ENCODE results near the gene MMP13. TPM values are rescaled to one million over a fixed set of nuclear protein-coding genes. Genes with fewer than 3 reads are reported as not detected.

Gene MMP13
- total RNA-seq, 1 donor from 2014 or later: 0.13 TPM

DNA sequence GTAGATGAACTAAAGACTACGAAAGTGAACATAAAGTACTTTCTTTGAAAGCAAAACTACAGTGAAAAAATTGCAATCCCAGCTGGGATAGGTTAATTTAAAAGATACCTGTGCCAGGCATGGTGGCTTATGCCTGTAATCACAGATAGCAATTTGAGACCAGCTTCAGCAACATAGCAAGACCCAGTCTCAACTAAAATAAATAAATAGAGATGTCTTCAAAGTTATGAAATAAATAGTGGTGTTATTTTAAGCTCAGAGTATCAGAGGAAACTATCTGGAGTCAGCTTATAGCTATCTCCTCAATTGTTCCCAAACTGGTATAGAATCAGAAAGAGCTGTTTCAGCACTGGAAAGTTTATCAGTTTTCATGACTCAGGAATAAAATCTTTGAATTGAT lies 17.3 kb upstream of the MMP13 start:
- Histone ChIP-seq H3K4me3 (ENCODE audit: low read depth, low read length) (no peak overlapping the region), H3K36me3 (ENCODE audit: control insufficient read depth, insufficient read depth, low read length) (no peaks in the 10 kb centered on the region), H3K27me3 (ENCODE audit: control insufficient read depth, insufficient read depth, low read length) (no peaks in the 10 kb centered on the region)
- TF ChIP-seq, protein P1, sequence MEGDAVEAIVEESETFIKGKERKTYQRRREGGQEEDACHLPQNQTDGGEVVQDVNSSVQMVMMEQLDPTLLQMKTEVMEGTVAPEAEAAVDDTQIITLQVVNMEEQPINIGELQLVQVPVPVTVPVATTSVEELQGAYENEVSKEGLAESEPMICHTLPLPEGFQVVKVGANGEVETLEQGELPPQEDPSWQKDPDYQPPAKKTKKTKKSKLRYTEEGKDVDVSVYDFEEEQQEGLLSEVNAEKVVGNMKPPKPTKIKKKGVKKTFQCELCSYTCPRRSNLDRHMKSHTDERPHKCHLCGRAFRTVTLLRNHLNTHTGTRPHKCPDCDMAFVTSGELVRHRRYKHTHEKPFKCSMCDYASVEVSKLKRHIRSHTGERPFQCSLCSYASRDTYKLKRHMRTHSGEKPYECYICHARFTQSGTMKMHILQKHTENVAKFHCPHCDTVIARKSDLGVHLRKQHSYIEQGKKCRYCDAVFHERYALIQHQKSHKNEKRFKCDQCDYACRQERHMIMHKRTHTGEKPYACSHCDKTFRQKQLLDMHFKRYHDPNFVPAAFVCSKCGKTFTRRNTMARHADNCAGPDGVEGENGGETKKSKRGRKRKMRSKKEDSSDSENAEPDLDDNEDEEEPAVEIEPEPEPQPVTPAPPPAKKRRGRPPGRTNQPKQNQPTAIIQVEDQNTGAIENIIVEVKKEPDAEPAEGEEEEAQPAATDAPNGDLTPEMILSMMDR (IDR thresholded peaks at IDR 0.05; ENCODE audit: insufficient read depth, low read length, poor library complexity, severe bottlenecking): no peak
- no peak for DNase-seq (ENCODE audit: low read depth)

- no peak for DNase-seq (ENCODE audit: low read depth)
- H3K36me3 ChIP-seq (ENCODE audit: control insufficient read depth, insufficient read depth, low read length): no peaks in the 10 kb centered on the region
Observed at GRCh38 chr11:102971766-102972165, 16.2 kb upstream of the MMP13 start.

GRCh38 chr11:102967497-102967896 lies 12.0 kb upstream of the MMP13 start:
- TF ChIP-seq, protein P1 (IDR thresholded peaks at IDR 0.05; ENCODE audit: insufficient read depth, low read length, poor library complexity, severe bottlenecking): no peak
- H3K4me3 ChIP-seq (ENCODE audit: low read depth, low read length): no peak overlapping the region
- no peaks in the 10 kb centered on the region for H3K27me3 ChIP-seq (ENCODE audit: control insufficient read depth, insufficient read depth, low read length)
- H3K36me3 ChIP-seq (ENCODE audit: control insufficient read depth, insufficient read depth, low read length): no peaks in the 10 kb centered on the region
- DNase-seq (ENCODE audit: low read depth): no peak

More at GRCh38 chr11:102971766-102972165, 16.2 kb upstream of the MMP13 start:
- Histone ChIP-seq H3K27me3 (ENCODE audit: control insufficient read depth, insufficient read depth, low read length) (no peaks in the 10 kb centered on the region), H3K4me3 (ENCODE audit: low read depth, low read length) (no peak overlapping the region)
- TF ChIP-seq, protein P1 (IDR thresholded peaks at IDR 0.05; ENCODE audit: insufficient read depth, low read length, poor library complexity, severe bottlenecking): no peak

DNA sequence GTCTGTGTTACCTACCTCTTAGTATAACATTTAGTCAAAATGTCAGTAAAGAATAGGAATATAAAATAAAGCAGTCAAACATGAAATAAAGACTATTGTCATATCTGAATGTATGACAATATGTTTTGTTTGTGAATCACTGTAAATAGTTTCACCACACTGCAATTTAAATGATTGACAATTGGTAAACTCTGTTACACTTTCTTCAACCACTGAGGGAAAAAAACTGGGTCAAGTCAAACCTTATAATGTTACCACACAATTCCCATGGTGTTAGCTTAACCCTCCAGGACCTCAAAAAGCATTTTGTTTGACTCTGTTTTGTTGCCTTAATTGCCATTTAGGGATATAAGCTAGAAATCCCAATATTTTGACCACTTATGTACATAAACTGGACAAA lies 10.5 kb upstream of the MMP13 start:
- TF ChIP-seq, protein P1 (IDR thresholded peaks at IDR 0.05; ENCODE audit: insufficient read depth, low read length, poor library complexity, severe bottlenecking): no peak
- no peaks in the 10 kb centered on the region for H3K27me3 ChIP-seq (ENCODE audit: control insufficient read depth, insufficient read depth, low read length)
- no peaks in the 10 kb centered on the region for H3K36me3 ChIP-seq (ENCODE audit: control insufficient read depth, insufficient read depth, low read length)
- H3K4me3 ChIP-seq (ENCODE audit: low read depth, low read length): no peak overlapping the region
- DNase-seq (ENCODE audit: low read depth): no peak

- no peak for DNase-seq (ENCODE audit: low read depth)
- no peaks in the 10 kb centered on the region for H3K36me3 ChIP-seq (ENCODE audit: control insufficient read depth, insufficient read depth, low read length)
- no peaks in the 10 kb centered on the region for H3K27me3 ChIP-seq (ENCODE audit: control insufficient read depth, insufficient read depth, low read length)
- TF ChIP-seq, protein P1 (IDR thresholded peaks at IDR 0.05; ENCODE audit: insufficient read depth, low read length, poor library complexity, severe bottlenecking): no peak
- no peak overlapping the region for H3K4me3 ChIP-seq (ENCODE audit: low read depth, low read length)
Observed at GRCh38 chr11:102964867-102965266, 9.3 kb upstream of the MMP13 start.

GRCh38 chr11:102957953-102958352 lies 2.4 kb upstream of the MMP13 start:
- Histone ChIP-seq H3K4me3 (ENCODE audit: low read depth, low read length) (no peak overlapping the region), H3K27me3 (ENCODE audit: control insufficient read depth, insufficient read depth, low read length) (no peaks in the 10 kb centered on the region), H3K36me3 (ENCODE audit: control insufficient read depth, insufficient read depth, low read length) (no peaks in the 10 kb centered on the region)
- TF ChIP-seq, protein P1 (IDR thresholded peaks at IDR 0.05; ENCODE audit: insufficient read depth, low read length, poor library complexity, severe bottlenecking): no peak
- no peak for DNase-seq (ENCODE audit: low read depth)

Measured in kidney epithelial cell (primary cell).